GM18909 (cell line): ENCODE measurements around the gene UNKL.
"Not testable (repeated sequence)": the region's sequence is repeated elsewhere in the genome, so short reads cannot be mapped to it uniquely, and the experiment has no call there.

ENCODE experiments used
- ATAC-seq: cut with Tn5 transposase; IDR thresholded peaks from one replicate; pipeline ENCODE4 v1.9.1; 2021; ENCODE audit warnings: mild to moderate bottlenecking; ENCODE audit not compliant: unreplicated experiment, poor library complexity

The UNKL gene

DNA sequence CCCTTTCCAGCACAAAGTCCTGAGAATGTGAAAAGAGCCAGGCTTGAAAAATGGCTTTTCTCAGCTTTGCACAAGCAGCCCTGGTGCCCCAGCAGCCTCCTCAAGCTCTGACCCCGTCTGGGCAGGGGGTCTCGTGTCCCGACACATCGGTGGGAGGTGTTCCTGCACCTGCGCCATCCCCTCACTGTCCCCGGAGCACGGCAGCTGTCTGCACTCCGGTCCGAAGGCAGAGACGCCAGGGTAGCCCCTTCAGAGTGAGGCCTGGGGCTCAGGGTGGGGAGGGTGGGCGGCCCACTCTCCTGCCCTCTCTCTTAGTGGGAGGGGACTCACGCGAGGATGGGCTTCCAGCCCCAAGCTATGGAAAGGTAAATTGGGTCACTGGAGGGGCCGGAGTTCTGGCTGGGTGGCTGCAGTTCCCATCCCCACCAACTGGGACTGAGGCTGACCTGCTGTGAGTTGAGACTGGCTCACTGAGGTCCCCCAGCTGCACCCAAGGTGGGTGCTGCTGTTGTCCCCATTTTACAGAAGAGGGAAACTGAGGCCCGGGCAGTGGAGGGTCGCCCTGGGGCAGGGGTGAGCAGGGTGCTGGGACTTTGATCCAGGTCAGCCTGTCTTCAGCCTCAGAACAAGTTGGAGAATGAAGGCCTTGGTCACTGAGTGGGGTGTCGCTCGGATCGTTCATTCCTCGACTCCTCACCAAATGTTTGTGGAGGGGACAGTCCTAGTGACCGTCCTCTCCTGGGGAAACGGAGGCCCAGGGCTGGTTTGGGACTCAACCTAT, 83.4 kb downstream of the UNKL start:
- no peak for ATAC-seq

- no peak for ATAC-seq
Measured at GRCh38 chr16:1330260-1330914, 84.1 kb downstream of the UNKL start.

DNA sequence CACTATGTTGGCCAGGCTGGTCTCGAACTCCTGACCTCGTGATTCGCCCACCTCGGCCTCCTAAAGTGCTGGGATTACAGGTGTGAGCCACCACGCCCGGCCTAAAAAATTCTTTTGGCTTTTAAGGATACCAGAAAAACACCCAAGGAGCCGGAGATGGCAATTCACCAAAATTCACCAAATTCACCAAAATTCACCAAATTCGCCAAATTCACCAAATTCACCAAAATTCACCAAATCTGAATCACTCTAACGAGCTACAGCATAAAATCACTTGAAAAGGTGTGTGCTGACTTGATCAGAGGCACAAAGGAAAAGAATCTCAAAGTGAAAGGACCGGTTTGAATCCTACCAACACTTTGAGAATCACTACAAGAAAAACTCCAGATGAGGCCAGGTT, 85.5 kb downstream of the UNKL start:
- ATAC-seq, result not testable (repeated sequence)

DNA sequence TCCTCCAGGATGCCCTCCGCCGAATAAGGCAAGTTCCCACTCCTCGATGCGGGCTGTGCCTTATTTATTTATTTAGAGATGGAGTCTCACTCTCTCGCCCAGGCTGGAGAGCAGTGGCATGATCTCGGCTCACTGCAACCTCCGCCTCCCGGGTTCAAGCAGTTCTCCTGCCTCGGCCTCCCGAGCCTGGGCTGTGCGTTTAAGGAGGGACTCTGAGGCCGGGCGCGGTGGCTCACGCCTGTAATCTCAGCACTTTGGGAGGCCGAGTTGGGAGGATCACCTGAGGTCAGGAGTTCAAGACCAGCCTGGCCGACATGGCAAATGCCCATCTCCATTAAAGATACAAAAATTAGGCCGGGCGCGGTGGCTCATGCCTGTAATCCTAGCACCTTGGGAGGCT, 86.4 kb downstream of the UNKL start:
- not testable (repeated sequence) for ATAC-seq

DNA sequence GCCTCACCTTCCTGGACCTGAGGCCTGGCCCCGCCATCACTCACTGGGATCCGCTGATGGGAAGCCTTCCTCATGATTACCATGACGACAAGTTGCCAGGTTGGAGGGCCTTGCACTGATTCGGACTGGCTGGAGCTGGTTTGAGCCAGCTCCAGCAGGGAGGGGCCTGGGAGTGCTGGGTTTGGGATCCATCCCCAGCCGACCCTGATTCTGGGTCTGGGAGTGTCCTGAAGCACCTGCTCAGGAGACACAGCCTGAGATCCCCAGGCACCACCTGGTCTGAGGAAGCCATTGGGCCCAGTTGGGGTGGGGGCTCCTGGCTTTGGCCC, 86.9 kb downstream of the UNKL start:
- ATAC-seq, result no peak

DNA sequence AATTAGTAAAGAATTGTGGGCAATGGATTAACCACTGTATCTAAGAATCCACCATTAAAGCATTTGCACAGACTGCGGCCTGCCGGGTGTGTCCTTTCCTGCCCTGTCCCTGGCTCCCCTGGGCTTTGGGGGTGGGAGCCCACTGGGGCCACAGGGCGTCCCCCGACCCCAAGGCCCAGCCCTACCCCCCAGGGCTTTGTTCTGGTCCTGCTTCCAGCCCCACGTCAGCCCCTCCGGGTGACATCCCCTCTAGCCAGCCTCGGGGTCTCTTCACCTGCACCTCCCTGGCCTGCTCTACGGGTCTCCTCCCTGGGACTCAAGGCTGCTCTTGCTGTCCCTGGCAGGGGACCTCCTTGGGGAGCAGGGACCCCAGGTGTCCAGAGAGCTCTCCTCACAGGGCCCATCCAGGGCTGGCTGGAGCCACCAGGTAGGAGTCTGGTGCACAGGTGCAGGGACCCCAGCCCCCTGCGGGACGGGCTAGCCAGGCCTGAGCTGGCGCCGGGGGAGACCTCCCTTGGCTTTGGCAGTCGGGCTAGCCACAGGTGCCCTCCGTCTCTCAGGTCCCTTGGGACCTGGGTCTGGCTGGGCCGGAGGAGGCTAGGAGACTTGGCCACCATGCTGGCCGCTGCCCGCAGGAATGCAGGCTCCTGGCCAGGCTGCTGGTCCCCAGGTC, 87.4 kb downstream of the UNKL start:
- ATAC-seq, result no peak

DNA sequence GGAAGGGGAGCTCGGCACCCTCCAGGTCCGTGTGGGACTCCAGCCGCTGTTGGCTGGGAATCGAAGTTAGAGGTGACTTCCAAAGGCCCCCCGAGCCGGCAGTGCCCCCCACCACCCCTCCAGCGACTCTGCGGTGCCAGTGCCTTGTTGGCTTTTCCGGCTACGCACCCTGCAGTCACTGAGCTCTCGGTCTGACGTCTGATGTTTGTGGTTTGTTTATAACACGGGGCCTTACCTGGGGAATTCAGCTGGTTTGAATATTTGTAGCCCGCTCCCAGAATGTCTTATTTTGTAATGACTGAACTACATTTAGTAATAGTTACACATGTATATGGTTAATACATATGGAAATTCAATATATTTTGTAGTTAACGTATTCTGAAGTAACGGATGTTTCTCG, 88.1 kb downstream of the UNKL start:
- no peak for ATAC-seq

- no peak for ATAC-seq
Measured at GRCh38 chr16:1325673-1326371, 88.7 kb downstream of the UNKL start.

DNA sequence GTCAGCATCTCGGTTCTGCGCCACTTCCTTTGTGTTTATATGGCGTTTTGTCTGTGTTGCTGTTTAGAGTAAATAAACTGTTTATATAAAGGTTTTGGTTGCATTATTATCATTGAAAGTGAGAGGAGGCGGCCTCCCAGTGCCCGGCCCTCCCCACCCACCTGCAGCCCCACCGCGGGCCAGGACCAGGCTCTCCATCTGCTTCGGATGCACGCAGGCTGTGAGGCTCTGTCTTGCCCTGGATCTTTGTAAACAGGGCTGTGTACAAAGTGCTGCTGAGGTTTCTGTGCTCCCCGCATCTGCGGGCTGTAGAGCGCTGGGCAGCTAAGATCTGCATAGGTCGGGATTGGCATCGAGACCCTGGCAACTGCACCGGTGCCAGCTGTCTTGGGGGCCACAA, 89.2 kb downstream of the UNKL start:
- no peak for ATAC-seq

DNA sequence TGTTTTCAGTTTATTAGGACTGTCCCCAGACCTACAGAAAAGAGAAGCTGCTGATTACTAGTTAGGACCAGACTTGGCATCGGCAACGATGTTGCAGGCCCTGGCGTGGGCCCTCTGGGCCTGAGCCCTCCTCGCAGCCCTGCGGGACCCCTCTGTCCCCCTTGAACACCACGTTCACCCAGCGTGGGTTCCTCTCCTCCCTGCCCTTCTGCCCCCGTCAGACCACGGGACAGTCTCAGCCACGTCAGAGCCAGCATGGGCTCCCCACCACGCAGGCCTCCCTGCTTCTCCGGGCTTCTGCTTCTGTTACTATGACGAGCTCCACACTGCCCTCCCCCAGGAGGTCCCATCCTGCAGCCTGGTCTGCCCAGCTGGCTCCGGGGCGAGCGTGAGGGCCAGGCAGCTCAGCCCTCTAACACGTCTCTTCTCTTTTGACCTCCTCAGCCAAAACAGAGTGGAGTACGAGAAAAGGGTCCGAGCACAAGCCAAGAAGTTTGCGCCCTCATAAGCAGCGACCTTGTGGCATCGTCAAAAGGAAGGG, 90.1 kb downstream of the UNKL start:
- ATAC-seq, result no peak

GRCh38 chr16:1323296-1324239, 90.9 kb downstream of the UNKL start:
- ATAC-seq, result no peak

GRCh38 chr16:1322407-1322806, 92.1 kb downstream of the UNKL start:
- ATAC-seq, result no peak

DNA sequence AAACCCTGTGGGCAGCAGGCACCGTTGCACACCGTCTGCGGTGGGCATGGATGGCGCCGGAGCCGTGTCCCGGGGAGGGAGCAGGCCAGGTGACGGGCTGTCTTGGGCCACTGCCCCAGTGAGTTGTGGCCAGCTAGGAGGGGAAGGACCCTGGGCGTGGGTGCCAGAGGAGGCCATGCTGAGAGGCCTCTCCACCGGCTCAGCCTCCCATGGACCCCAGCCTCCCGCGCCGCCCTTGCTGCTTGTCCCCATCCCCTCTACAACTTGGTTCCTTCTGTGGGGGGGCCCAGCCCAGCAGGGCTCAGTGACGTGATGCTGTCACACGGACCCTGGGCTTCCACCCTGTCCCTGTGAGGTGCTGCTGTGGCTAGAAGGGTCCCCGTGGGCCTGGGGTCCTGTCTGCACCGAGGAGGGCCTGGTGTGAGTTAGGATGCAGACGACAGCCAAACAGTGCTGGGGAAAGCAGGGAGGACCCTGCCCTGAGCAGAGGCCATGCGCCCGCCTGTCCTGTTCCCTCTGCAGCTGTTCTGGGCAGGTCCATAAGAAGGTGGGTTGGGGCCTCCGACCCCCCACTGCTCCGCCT, 93.8 kb downstream of the UNKL start:
- ATAC-seq, result no peak

- ATAC-seq, result no peak
Measured at GRCh38 chr16:1320097-1320496, 94.4 kb downstream of the UNKL start.

GRCh38 chr16:1319041-1319440, 95.5 kb downstream of the UNKL start:
- no peak for ATAC-seq

GRCh38 chr16:1318268-1318545, 96.3 kb downstream of the UNKL start:
- no peak for ATAC-seq

GRCh38 chr16:1317479-1318267, 96.8 kb downstream of the UNKL start:
- no peak for ATAC-seq

- ATAC-seq, result no peak
Measured at GRCh38 chr16:1316033-1316405, 98.5 kb downstream of the UNKL start.
